ENCODE data around the gene SLC35F2.
"Not testable (repeated sequence)": the region's sequence is repeated elsewhere in the genome, so short reads cannot be mapped to it uniquely, and the experiment has no call there.

Gene SLC35F2

GRCh38 chr11:107840129-107840484, 18.5 kb downstream of the SLC35F2 start:
- DNase-seq = no peak

- no peak for DNase-seq
These were observed 21.7 kb downstream of the SLC35F2 start for GRCh38 chr11:107836851-107837250.

- DNase-seq = no peak
These were observed 23.6 kb downstream of the SLC35F2 start for GRCh38 chr11:107834995-107835394.

GRCh38 chr11:107833926-107834325, 24.7 kb downstream of the SLC35F2 start:
- not testable (repeated sequence) for DNase-seq

GRCh38 chr11:107830915-107831540, 27.6 kb downstream of the SLC35F2 start:
- no peak for DNase-seq

DNA sequence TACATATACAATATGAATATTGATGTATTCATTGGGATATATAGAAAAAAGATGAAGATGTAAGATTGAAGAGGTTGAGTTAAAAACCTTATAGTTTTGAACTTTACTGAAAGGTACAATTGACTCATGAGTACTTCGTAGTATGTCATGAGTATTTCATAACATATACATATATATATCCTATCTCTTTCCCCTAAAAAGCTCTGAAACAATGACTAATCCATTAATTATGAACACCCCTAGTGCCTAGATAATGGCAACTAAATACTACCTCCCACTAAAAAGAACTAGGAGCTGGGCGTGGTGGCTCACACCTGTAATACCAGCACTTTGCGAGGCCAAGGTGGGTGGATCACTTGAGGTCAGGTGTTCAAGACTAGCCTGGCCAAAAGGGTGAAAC, 31.5 kb downstream of the SLC35F2 start:
- no peak for DNase-seq

- DNase-seq = no peak
These were observed 32.7 kb downstream of the SLC35F2 start for GRCh38 chr11:107825875-107826274.

DNA sequence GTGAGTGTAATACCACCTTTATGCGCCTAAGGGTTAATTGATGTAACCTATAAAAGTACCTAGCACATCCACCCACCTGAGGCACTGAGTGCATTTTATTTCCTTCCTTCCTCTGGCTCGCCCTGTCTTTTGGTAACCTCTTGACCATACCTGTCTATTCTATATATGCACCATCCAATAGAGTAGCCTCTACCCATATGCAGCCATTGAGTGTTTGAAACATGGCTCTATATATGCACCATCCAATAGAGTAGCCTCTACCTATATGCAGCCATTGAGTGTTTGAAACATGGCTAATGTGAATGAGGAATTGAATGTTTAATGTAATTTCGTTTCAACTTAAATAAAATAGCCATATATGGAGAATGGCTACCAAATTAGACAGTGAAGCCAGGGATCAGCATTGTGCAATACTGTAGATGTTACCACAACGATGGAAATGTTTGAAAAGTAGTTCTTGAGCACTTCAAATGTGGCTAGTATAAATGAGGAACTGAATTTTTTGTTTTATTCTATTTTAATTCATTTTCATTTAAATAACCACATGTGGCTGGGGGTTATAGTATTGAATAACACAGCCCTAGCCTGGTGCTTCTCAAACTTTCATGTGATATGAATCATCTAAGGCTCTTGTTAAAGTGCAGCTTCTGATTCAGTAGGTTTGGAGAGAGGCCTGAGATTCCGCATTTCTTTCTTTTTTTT, 33.8 kb downstream of the SLC35F2 start:
- DNase-seq = no peak

DNA sequence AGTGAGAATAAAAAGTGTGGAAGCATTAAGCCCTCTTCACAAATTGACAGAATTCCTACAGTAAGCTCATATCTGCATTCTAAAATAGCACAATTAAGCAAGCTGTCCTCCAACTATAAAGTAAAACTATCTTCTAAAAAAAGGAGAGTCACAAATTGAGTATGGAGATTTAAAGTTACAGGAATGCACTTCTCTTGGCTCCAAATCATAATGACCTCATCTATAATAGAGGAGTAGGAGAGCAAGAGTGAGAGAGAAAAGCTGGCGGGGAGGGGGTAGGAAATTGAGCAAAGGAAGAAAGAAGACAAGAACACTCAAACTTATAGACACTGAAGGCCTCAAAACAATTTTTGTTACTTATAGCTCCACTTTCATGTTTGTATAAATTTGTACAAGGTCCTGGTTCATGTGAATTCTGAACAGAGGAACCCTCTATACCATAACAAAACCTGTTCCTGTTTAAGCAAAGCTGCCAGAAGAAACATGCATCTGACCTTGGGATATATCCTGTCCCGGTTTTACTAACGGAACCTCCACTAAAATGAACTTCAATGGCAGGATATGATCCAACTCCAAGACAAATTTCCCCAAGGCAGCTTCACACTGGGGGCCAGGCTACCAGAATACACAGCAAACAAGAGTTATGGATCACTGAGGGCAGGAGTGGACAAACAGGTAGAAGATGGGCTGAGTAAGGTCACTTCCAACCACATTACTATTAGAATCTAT, 37.2 kb downstream of the SLC35F2 start:
- DNase-seq = no peak

DNA sequence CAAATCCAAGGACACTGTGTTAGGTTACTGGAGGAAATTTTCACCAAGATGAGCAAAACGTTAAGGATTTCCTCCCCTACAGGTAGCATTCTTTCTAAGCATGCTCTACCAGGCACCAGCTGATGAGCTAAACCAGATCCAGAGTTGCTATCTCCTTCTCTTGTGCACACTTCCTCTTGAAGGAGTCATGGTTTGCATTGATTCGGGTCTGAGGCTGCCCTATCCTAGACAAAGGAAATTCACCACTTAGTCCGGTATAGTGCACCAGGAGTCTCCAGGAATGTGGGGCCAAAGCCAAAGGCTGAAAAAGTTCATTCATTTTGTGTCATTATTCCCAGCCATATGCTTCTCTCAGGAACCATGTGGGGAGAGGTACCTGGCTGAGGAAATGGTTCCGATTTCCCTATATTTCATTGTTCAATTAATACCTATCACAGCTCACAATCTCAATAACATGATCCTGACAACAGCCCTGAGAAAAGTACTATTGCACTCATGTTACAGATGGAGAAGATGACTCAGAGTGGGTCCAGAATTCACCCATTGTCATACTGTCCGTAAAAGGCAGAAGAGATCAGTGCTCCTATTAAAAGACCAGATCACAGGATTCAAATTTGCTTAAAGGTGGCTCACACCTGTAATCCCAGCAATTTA, 39.1 kb downstream of the SLC35F2 start:
- DNase-seq = no peak

DNA sequence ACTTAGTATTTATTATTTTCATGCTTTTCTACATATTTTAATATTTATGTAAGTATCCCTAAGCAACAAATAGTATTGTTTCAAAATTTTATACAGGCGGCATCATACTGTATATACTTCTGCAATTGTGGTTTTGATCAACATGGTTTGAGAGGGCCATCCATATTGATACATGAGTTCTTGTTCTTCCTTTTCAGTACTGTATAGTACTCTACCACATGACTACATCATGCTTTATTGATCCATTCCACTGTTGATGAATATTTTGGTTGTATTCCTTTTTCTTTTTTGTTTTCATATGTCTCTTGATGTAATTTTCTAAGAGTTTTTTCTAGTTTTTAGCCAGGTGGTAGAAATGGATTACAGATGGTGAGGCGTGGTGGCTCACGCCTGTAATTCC, 40.1 kb downstream of the SLC35F2 start:
- no peak for DNase-seq

DNA sequence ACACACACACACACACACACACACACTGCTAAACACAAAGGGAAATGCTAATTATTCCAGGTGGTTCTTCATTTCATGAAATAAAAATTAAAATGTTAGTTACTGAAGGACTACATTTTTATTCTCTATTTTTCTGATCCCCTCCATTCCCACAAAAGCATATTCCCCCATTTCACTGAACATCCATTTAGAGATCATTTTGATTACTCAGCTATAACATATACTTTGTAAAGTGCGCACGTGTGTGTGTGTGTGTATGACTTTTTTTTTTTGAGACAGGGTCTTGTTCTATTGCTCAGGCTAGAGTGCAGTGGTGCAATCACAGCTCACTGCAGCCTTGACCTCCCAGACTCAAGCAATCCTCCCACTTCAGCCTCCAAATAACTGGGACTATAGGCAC, 42.6 kb downstream of the SLC35F2 start:
- no peak for DNase-seq

GRCh38 chr11:107810875-107811274, 47.7 kb downstream of the SLC35F2 start:
- no peak for DNase-seq

DNA sequence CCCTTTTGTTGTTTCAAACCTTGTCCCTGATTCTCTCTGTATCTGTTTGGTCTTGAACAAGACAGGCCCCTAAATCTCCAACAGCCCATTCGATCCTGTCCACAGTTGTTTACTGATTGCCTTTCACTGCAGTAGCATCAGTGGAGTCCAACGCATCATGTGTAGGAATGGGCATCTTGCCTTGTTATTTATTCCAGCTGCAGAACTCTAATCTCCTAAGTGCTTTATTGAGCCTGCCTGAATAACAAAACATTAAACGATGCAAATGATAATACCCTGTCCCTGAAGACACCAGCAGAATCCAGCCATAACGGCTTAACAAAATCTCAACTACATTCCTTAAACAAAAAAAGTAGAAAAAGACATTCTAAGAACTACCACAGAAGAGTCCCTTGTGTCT, 50.1 kb downstream of the SLC35F2 start:
- DNase-seq = no peak

- no peak for DNase-seq
These were observed 53.6 kb downstream of the SLC35F2 start for GRCh38 chr11:107804971-107805370.

- no peak for DNase-seq
These were observed 54.4 kb downstream of the SLC35F2 start for GRCh38 chr11:107804211-107804610.

DNA sequence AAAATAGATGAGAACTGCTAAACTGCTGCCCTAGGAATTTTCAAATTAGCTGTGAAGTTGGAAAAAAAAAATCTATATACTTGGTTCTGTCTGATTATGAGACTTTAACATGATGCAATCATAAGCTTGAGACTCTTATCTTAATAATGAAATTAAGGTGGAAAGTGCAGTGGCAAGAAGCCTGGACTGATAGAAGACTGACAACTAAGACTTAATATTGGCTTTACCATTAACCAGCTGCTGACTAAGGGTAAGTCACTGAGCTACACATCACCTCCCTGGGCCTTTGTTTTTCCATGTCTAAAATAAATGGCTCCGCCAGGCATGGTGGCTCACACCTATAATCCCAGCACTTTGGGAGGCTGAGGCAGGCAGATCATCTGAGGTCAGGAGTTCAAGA, 56.9 kb downstream of the SLC35F2 start:
- no peak for DNase-seq

GRCh38 chr11:107799218-107799859, 59.2 kb downstream of the SLC35F2 start:
- no peak for DNase-seq

GRCh38 chr11:107792049-107792443, 66.5 kb downstream of the SLC35F2 start:
- DNase-seq = no peak

- no peak for DNase-seq
These were observed 67.1 kb downstream of the SLC35F2 start for GRCh38 chr11:107791343-107792048.

GRCh38 chr11:107789767-107790166, 68.8 kb downstream of the SLC35F2 start:
- no peak for DNase-seq

GRCh38 chr11:107787733-107788132, 70.9 kb downstream of the SLC35F2 start:
- DNase-seq = no peak

DNA sequence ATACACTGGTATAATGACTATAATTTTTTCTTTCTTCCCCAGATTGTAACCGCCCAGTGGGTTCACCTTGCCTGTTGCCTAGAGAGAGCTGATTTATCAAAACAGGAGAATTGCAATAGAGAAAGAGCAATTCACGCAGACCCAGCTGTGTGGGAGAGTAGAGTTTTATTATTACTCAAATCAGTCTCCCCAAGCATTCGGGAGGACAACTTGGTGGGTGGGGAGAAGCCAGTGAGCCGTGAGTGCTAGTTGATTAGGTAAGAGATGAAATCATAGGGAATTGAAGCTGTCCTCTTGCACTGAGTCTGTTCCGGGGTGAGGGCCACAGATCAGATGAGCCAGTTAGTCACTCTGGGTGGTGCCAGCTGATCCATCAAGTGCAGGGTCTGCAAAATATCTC, 73.2 kb downstream of the SLC35F2 start:
- DNase-seq = no peak

All from NCI-H187 (cell line).